C4-2B (cell line): Measurements from ENCODE around the gene GNAT1.
A peak's percentile ranks its signal among the peaks of the same experiment; 100 is the strongest.

Experiments
- H3K27ac ChIP-seq: fragments of 450-650 bp; 2 replicates; pipeline ENCODE4 v1.5.1; 2017
- CTCF ChIP-seq: fragments of 450-650 bp; conservative IDR thresholded peaks from 2 replicates; pipeline ENCODE4 v1.5.1; 2017; ENCODE audit warnings: mild to moderate bottlenecking
- ZFX ChIP-seq: fragments of 450-650 bp; IDR thresholded peaks from 2 replicates; pipeline ENCODE4 v1.6.1; 2017

GNAT1 gene

DNA sequence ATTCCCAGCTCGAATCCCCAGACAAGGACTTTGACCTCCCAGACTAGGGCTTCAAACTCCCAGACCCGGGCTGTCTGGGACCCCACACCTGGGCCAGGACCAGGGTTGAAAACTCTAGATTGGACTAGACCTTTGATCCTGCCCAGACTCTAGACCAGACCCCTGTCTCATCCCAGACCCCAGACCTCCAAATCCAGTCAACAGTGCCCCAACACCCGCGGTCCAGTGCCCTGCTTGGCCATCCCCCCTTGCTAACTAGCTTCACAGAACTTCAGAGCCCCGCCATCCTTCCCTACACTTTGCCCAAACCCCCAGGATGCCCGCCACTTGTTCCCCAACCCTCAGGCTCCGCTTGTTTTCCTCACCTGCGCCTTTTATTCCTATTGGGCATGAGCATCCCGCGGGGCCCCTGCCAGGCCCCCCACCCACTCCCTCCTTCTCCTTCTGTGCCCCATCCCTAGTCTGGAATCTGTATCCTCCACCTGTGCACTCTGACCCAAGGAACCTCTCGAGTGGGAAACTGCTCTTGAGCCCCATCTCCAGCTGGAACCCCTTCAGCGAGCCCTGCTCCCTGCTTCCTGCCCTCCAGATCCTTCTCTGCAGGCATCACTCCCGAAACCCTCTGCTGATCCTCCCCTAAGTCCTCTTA, 45.2 kb downstream of the GNAT1 start:
- TF ChIP-seq ZFX = no peak
- no peak for TF ChIP-seq CTCF
- H3K27ac ChIP-seq = peak overlapping the region; percentile 53

DNA sequence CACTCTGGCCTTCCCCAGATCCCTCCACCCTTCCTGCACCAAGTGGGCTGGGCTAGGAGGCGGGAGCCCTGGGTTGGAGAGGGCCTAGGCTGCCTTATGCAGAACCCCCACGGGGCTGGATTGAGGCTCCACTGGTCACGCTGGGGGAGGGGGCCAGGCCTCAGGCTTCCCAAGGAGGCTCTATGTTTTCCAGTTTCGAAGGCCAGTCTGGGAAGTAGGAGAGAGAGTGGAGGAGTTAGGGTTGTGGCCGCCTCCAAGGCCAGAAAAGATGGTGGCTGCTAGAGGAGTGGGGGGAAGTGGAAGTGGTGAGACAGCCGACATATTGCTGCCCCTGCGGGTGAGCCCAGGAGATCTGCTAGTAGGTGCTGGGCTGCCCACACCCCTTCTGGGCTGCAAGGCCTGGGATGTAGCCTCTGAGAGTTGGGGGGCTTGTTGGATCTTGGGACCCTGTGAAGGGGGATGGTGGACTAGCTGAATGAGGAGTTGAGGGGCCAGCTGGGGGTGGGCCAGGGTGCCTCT, 45.8 kb downstream of the GNAT1 start:
- no peak overlapping the region for H3K27ac ChIP-seq
- TF ChIP-seq ZFX (no peak), CTCF (no peak)

DNA sequence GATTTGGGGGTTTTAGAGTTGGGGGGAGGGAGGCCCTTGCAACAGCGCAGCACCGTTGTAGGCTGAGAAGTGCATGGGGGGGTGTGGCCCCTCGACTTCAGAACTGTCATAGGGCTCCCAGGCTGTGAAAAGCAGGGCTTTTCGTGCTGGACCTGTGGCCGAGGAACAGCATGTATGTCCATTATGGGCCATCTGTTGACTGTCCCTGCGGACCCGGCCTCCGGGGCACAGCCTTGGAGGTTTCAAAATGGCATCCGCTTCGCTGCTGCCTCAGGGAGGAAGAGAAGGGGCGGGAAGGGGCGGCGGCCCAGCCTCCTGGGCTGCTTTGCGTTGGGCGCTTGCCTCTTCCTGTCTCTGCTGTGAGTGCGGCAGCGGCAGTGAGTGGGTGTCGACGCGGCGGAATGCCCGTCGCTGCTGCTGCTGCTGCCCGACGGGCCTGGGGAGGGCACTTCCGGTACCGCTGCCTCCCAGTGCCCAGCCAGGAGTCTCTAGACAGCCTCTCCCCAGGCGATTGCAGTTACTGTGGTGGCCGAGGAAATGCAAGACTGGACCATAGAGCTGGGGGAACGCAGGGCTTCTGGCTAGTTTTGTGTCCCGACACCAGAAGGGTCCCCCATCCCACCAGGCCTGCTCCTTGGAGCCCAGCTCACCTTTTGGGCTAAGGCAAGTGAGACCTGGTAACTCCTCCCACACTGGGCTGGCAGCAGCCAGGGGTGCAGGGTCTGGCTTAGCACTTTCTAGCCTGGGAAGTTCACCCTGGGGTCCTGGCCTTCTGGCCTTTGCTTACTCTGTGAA, 46.5 kb downstream of the GNAT1 start:
- H3K27ac ChIP-seq = no peak overlapping the region
- no peak for TF ChIP-seq CTCF
- no peak for TF ChIP-seq ZFX

DNA sequence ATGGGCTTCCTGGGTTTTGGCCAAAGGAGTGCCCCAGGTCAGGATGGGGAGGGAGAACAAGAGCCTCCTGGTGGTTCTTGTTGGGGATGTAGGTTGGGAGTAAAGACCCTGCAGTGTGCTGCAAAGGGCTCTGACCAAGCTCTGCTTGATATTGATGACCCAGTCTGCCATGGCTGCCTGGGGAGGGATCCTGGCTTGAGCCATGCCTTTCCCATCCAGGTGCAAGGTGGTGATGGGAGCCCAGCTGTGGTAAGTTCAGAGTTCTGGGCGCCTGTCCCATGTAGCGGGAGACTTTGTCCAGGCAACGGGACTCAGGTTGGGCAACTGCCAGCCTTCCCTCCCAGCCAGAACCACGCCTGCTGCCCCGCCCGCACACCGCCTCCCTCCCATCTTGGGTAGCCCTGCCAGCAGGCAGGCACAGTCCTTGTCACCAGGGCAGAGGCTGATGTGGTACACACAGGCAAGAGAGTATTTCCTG, 47.2 kb downstream of the GNAT1 start:
- no peak overlapping the region for H3K27ac ChIP-seq
- TF ChIP-seq ZFX = no peak
- no peak for TF ChIP-seq CTCF

GRCh38 chr3:50239649-50240048, 48.2 kb downstream of the GNAT1 start:
- H3K27ac ChIP-seq = no peak overlapping the region

GRCh38 chr3:50241163-50241562, 49.8 kb downstream of the GNAT1 start:
- no peak overlapping the region for H3K27ac ChIP-seq
- TF ChIP-seq CTCF (no peak), ZFX (no peak)

More at GRCh38 chr3:50239649-50240048, 48.2 kb downstream of the GNAT1 start:
- TF ChIP-seq CTCF (no peak), ZFX (no peak)

DNA sequence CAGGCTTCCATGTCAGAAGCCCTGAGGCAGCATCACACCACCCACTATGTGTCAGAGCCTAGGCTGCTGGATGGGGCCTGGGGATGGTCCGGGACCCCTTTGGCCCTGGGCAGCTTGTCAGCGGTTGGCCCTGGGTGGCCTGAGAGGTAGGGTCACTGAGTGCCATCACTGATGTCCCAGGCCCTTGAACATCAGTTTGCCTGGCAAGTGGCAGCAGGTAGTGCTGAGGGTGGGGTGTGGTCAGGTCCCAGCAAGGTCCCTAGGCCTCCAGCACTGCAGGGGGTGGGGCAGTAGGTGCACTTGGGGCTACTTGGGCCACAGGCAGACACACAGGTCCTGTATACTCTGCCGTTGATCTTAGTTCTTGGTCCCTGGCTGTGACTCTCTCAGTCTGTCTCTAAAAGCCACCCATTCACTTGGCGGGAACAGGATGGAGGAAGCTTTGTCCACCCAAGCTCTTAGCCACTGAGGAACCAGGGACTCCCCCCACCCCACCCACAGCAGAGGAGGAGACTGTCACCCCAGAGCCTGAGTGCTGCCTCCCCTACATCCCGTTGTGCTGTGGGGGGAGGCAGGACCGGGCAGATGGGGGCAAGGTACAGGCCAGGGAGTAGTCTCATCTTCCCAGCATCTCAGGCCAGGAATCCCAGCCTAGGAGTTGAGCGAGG, 50.4 kb downstream of the GNAT1 start:
- H3K27ac ChIP-seq = no peak overlapping the region
- TF ChIP-seq CTCF = no peak
